Right renal pelvis (tissue), 4 donors: ENCODE results near the gene C10orf53. TPM values are rescaled to one million over a fixed set of nuclear protein-coding genes. Genes with fewer than 3 reads are reported as not detected.
"Not testable (repeated sequence)": the region's sequence is repeated elsewhere in the genome, so short reads cannot be mapped to it uniquely, and the experiment has no call there.

Experiments
- DNase-seq, 4 donors: peaks; one replicate each; pipeline ENCODE4 v3.0.0-alpha.2; 2013; ENCODE audit warnings: low read depth in 4 of 4, low spot score in 3 of 4, missing footprints in 1 of 4
- polyA plus RNA-seq, 4 donors: library from polyadenylated mRNA; unstranded; fragments of 120-200 nt; gene quantifications; one replicate each; pipeline ENCODE4 v1.2.1, GENCODE V29; 2013; ENCODE audit not compliant: insufficient read length in 4 of 4

C10orf53 gene
- polyA plus RNA-seq, 4 donors: not detected

GRCh38 chr10:49682879-49683278, 3.4 kb downstream of the C10orf53 start:
- no peak for DNase-seq

- DNase-seq: no peak
Observed at GRCh38 chr10:49686651-49687050, 7.2 kb downstream of the C10orf53 start.

DNA sequence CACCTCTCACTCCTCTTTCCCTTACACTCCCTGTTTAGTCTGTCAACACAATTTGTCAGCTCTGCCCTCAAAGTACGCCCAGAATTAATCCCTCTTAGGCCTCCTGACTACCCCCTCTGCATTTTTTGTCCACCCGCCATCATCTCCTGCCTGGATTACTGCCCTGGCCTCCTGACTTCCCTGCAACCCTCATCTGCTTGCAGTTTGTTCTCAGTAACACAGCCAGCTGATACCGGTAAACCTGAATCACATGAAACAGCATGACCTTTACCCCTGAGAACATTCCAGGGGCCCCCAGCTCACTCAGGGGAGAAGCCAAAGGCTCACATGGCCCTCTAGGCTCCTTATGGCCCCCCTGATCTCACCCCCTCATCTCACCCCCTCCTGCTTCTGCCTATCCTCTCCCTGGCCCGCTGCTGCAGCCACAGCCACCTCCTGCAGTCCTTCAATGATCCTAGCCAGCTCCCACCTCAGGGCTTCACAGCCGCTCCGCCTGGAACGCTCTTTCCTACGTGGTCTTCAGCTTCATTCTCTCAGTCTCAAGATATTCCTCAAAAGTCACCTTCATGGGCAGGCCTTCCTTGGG, 8.9 kb downstream of the C10orf53 start:
- no peak for DNase-seq

- DNase-seq: no peak
Observed at GRCh38 chr10:49688920-49689319, 9.5 kb downstream of the C10orf53 start.

GRCh38 chr10:49689882-49690510, 10.5 kb downstream of the C10orf53 start:
- DNase-seq: no peak

GRCh38 chr10:49690698-49691356, 11.4 kb downstream of the C10orf53 start:
- peak in 2 of 4 donors; percentile 41 to 58 for DNase-seq

GRCh38 chr10:49691588-49691987, 12.1 kb downstream of the C10orf53 start:
- DNase-seq: no peak

GRCh38 chr10:49694466-49694865, 15.0 kb downstream of the C10orf53 start:
- no peak for DNase-seq

DNA sequence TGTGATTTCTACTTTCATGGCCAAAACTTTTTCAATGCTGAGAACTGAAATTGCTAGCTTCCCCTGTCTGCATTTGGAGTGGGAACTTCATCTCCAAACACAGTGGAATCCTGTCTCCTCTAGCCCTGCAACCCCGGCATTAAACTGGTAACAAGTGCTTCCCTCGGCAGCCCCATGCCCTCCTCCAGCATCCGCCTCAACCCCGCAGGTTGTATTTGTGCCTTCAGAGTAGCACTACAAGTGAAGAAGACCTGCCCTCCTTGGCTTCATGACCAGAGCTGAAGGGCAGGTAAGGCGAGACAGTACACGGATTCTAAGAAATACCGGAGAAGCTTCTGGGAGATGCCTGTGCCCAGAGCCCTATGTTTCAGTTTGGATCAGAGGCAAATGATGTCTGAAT, 16.9 kb downstream of the C10orf53 start:
- no peak for DNase-seq

GRCh38 chr10:49698679-49699078, 19.2 kb downstream of the C10orf53 start:
- no peak for DNase-seq

DNA sequence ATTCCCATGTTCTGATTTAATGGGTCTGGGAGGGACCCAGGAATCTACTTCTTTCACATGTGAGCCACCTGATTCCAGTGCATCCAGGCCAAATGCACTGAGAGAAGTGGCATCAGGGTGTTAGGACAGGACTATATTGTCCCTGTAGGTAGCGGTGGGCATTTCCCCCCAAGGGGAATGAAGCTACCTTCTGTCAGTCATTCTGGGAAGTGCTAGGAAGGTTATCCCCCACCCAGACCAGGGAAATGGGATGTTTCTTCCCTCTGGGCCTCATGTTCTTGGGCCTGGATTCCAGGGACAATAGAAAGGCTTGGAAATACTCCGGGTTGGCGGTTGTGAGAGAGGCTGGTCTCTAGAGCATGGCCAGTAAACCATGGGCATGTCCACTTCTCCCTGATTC, 20.8 kb downstream of the C10orf53 start:
- no peak for DNase-seq

DNA sequence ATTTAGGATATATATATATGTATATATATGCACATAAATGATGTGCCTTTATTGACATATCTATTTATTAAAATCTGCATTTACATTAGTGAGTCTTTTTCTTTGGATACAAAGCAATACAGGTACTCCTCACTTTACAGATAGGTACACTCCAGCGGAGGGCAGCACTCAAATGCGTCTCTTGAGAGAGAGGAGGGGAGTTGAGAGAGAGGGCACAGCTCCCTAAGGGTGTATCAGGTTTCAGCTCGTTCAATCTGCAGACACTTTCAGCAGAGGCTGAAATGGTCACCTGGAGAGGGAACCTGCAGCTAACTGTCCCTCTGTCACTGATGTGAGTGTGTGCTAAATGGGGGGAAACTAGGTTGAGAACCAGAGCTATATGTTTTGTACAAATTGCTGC, 21.5 kb downstream of the C10orf53 start:
- no peak for DNase-seq

- DNase-seq: no peak
Observed at GRCh38 chr10:49707585-49707984, 28.1 kb downstream of the C10orf53 start.

DNA sequence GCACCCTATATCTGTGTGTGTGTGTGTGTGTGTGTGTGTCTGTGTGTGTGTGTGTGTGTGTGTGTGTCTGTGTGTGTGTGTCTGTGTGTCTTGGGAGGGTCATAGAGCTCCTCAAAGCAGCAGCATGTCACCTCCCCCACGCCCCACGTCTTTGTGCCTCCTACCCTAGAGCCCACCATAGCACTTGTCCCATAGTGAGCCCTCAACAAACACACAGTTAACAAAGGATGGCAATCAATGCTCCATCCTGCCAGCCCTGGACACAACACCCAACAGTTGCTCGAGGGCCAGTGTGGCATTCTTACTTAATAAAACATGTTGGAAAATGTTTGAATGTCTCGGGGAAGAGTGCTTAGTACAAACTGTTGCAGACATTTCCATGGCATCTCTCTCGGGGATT, 30.5 kb downstream of the C10orf53 start:
- DNase-seq: no peak

GRCh38 chr10:49710966-49711365, 31.5 kb downstream of the C10orf53 start:
- no peak for DNase-seq

GRCh38 chr10:49711481-49711880, 32.0 kb downstream of the C10orf53 start:
- no peak for DNase-seq

- no peak for DNase-seq
Observed at GRCh38 chr10:49713266-49713665, 33.8 kb downstream of the C10orf53 start.

DNA sequence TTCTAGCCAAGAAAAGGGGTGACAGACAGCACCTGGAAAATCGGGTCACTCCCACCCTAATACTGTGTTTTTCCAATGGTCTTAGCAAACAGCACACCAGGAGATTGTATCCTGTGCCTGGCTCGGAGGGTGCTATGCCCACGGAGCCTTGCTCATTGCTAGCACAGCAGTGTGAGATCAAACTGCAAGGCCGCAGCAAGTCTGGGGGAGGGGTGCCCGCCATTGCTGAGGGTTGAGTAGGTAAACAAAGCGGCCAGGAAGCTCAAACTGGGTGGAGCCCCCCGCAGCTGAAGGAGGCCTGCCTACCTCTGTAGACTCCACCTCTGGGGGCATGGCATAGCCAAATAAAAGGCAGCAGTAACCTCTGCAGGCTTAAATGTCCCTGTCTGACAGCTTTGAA, 35.7 kb downstream of the C10orf53 start:
- DNase-seq: not testable (repeated sequence)

DNA sequence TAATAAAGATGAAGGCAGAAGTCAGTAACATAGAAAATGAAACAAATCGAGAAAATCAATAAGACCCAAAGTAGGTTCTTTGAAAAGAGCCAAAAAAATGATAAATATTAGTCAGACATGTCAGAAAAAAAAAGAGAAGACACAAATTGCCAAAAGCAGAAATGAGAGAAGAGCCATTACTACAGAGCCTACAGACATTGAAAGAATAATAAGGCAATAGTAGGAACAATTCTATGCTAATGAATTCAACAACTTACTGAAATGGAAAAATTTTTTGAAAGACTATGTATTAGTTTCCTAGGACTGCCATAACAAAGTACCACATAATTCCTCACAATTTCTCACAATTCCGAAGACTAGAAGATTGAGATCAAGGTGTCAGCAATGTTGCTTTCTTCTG, 47.1 kb downstream of the C10orf53 start:
- no peak for DNase-seq

GRCh38 chr10:49733866-49734265, 54.4 kb downstream of the C10orf53 start:
- no peak for DNase-seq

DNA sequence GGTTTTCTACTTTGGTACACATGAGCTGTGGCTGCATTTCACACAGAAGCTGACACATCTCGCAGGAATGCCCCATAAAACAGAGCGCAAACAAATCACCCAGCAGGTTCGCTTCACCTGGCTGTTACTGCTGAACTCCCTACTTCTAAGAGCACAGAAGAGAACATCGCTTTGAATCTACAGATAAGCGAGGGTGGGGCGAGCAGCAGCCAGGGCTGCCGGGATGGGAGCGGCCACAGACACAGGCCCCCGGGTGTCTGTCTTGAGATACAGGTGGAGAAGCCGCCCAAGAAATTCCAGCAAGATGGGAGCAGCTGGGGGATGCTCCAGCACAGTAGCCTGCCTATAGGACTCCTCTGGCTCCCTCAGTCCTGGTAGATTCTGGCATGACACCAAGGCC, 55.2 kb downstream of the C10orf53 start:
- DNase-seq: no peak

DNA sequence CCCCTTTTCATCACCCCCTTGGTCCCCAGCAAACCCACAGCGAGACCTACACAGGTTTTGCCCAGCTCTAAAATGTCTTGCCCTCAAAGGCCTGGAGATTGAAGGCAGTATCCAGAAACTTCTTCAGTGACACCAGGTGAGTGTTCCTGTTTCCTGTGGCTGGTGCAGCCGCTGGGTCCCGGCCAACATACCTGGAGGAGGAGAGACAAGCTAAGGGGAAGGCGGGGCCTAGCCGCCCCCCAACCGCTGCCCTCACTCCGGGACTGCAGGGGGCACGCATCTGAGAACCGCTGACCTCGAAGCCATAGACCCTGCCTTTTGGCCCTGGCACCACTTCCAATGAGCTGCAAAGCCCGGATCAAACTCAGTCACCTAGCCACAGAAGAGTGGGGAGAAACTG, 55.7 kb downstream of the C10orf53 start:
- no peak for DNase-seq
